A673 (cell line): Measurements from ENCODE around the gene GRID1.

Source experiments
- EZH2 ChIP-seq: fragments of 200-600 bp; sonication (generic); IDR thresholded peaks from 2 replicates; pipeline ENCODE4 v1.6.1; 2017; ENCODE audit warnings: borderline replicate concordance, low read depth, mild to moderate bottlenecking, mixed read lengths, antibody characterized with exemption, low read length; ENCODE audit not compliant: poor library complexity, severe bottlenecking
- TF ChIP-seq, protein P1 (sequence below): fragments of 300-800, 200-600 bp; sonication (generic); conservative IDR thresholded peaks from 2 replicates; pipeline ENCODE4 v1.5.1; 2017; ENCODE audit warnings: low read depth, mild to moderate bottlenecking, antibody characterized with exemption, low read length, moderate library complexity, mixed read lengths

DNA sequence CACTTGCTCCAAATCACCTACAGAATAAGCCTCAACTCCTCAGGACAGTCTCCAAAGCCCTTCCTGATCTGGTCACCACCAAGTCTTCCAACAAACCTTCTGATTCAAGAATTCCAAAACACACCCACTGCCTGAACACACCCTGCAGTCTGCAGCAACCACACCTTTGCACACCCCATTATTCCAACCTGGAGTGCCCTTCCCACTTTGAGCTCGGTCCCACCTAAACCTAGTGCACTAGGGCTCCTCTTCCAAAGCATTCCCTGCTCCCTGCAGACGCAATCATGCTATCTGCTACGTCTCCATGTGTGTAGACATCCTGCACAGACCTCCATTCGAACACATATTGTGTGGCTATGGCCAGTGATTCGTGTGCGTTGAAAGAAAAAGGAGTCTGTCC is 289.3 kb downstream of the GRID1 start:
- TF ChIP-seq, protein P1, sequence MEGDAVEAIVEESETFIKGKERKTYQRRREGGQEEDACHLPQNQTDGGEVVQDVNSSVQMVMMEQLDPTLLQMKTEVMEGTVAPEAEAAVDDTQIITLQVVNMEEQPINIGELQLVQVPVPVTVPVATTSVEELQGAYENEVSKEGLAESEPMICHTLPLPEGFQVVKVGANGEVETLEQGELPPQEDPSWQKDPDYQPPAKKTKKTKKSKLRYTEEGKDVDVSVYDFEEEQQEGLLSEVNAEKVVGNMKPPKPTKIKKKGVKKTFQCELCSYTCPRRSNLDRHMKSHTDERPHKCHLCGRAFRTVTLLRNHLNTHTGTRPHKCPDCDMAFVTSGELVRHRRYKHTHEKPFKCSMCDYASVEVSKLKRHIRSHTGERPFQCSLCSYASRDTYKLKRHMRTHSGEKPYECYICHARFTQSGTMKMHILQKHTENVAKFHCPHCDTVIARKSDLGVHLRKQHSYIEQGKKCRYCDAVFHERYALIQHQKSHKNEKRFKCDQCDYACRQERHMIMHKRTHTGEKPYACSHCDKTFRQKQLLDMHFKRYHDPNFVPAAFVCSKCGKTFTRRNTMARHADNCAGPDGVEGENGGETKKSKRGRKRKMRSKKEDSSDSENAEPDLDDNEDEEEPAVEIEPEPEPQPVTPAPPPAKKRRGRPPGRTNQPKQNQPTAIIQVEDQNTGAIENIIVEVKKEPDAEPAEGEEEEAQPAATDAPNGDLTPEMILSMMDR: no peak
- TF ChIP-seq EZH2: no peak
